ENCODE results near the gene CBX1.

Gene CBX1

DNA sequence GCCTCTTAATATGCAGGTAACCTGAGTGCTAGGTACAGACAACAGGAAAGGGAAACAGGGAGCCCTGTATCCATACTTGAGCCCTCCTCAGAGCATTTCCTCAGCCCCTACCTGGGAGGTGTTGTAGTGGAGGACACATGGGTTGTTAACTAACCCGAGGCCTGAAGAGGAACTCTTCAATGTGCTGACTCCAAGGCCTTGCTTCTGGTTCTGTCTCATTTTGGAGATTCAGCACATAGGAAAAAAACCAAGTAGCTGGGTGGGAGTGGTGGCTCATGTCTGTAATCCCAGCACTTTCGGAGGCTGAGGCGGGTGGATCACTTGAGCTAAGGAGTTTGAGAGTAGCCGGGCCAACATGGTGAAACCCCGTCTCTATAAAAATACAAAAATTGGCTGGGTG is 31.1 kb upstream of the CBX1 start:
- no peaks in the 10 kb centered on the region for H3K9me3 ChIP-seq
- no peak overlapping the region for H3K4me3 ChIP-seq (ENCODE audit: low read depth, low read length)
- peaks cover 29% of the 10 kb centered on the region for H3K4me1 ChIP-seq
- H3K36me3 ChIP-seq, result no peaks in the 10 kb centered on the region
- peaks cover 7% of the 10 kb centered on the region for H3K27me3 ChIP-seq
- TF ChIP-seq, protein P1, sequence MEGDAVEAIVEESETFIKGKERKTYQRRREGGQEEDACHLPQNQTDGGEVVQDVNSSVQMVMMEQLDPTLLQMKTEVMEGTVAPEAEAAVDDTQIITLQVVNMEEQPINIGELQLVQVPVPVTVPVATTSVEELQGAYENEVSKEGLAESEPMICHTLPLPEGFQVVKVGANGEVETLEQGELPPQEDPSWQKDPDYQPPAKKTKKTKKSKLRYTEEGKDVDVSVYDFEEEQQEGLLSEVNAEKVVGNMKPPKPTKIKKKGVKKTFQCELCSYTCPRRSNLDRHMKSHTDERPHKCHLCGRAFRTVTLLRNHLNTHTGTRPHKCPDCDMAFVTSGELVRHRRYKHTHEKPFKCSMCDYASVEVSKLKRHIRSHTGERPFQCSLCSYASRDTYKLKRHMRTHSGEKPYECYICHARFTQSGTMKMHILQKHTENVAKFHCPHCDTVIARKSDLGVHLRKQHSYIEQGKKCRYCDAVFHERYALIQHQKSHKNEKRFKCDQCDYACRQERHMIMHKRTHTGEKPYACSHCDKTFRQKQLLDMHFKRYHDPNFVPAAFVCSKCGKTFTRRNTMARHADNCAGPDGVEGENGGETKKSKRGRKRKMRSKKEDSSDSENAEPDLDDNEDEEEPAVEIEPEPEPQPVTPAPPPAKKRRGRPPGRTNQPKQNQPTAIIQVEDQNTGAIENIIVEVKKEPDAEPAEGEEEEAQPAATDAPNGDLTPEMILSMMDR (IDR thresholded peaks at IDR 0.05; ENCODE audit: low read depth, low read length), result no peak
- no peak for DNase-seq

GRCh38 chr17:48131216-48131824 is 30.0 kb upstream of the CBX1 start:
- no peak overlapping the region for H3K4me3 ChIP-seq (ENCODE audit: low read depth, low read length)
- H3K36me3 ChIP-seq, result no peaks in the 10 kb centered on the region
- H3K27me3 ChIP-seq, result no peaks in the 10 kb centered on the region
- DNase-seq, result peak; percentile 79
- no peaks in the 10 kb centered on the region for H3K9me3 ChIP-seq
- peaks cover 36% of the 10 kb centered on the region for H3K4me1 ChIP-seq
- TF ChIP-seq, protein P1 (IDR thresholded peaks at IDR 0.05; ENCODE audit: low read depth, low read length), result peak; percentile 98

- Histone ChIP-seq H3K9me3 (no peaks in the 10 kb centered on the region), H3K27me3 (no peaks in the 10 kb centered on the region), H3K4me3 (ENCODE audit: low read depth, low read length) (peak overlapping the region; percentile 1; the same call in 1 of the 2 replicates), H3K36me3 (no peaks in the 10 kb centered on the region), H3K4me1 (peaks cover 41% of the 10 kb centered on the region)
- TF ChIP-seq, protein P1 (IDR thresholded peaks at IDR 0.05; ENCODE audit: low read depth, low read length), result no peak
- DNase-seq, result peak; percentile 52
Observed at GRCh38 chr17:48129981-48130380, 28.7 kb upstream of the CBX1 start.

GRCh38 chr17:48128400-48128799 is 27.1 kb upstream of the CBX1 start:
- TF ChIP-seq, protein P1 (IDR thresholded peaks at IDR 0.05; ENCODE audit: low read depth, low read length), result no peak
- H3K27me3 ChIP-seq, result no peaks in the 10 kb centered on the region
- no peaks in the 10 kb centered on the region for H3K36me3 ChIP-seq
- H3K4me3 ChIP-seq (ENCODE audit: low read depth, low read length), result peak overlapping the region; percentile 25; the same call in 1 of the 2 replicates
- H3K4me1 ChIP-seq, result peaks cover 41% of the 10 kb centered on the region
- H3K9me3 ChIP-seq, result no peaks in the 10 kb centered on the region
- DNase-seq, result peak; percentile 52

DNA sequence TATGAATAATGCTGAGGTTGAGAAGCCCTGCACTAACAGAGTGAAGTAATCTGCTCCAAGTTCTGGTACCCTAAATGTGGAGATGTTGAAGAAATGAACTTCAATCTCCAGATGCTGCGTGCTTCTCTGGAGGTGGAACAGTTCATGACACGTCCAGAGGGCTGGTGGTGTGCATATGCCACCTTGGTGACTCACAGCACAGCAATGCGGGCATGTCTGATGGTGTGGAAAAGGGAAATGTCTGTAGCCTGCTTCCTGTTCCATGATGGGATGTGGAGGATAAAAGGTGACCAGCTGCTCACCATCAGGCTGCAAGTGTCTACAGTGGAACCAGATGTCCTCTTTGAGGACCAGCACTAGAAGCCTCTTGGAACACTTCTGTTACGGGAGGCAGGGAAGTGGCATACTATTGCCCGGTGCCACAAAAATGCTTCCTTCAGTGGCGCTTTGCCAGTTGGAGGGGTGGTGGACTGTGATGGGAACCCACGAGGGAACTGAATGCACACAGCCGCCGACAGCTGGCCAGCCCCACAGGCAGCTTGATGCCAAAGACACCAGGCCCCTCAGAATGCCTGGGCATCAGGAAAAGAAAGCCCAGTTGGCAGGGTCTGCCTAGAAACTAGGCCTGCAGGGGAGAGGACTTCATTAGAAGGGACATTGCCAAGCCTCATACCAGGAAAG is 26.2 kb upstream of the CBX1 start:
- H3K4me3 ChIP-seq (ENCODE audit: low read depth, low read length), result no peak overlapping the region
- no peaks in the 10 kb centered on the region for H3K9me3 ChIP-seq
- TF ChIP-seq, protein P1 (IDR thresholded peaks at IDR 0.05; ENCODE audit: low read depth, low read length), result no peak
- H3K4me1 ChIP-seq, result peaks cover 41% of the 10 kb centered on the region
- peak; percentile 25 for DNase-seq
- 0 out of 2 replicates have a peak, but pooled peaks cover 2% of the 10 kb centered on the region for H3K36me3 ChIP-seq
- H3K27me3 ChIP-seq, result no peaks in the 10 kb centered on the region

DNA sequence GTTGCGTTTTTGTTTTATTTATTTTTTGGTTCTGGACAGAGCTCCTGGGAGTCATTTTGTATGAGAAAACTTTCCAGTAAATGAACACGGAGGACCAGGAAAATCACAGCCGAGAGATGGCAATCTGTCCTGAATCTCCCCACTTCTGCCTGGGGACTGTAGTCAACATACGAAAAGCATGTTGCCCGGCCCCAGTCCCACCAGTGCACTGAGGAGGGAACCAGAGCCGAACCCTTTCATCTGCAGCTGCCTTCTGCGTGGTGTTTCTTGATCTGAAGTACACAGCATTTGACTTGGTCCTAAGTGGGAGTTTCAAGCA is 25.2 kb upstream of the CBX1 start:
- H3K27me3 ChIP-seq, result no peaks in the 10 kb centered on the region
- no peak overlapping the region for H3K4me3 ChIP-seq (ENCODE audit: low read depth, low read length)
- TF ChIP-seq, protein P1 (IDR thresholded peaks at IDR 0.05; ENCODE audit: low read depth, low read length), result no peak
- no peaks in the 10 kb centered on the region for H3K9me3 ChIP-seq
- DNase-seq, result no peak
- H3K36me3 ChIP-seq, result peaks cover 8% of the 10 kb centered on the region; the same call in 1 of the 2 replicates
- peaks cover 41% of the 10 kb centered on the region for H3K4me1 ChIP-seq

All from BE2C (cell line).